Sigmoid colon (tissue), 7 donors: Measurements from ENCODE around the gene NOVA1. TPM values are rescaled to one million over a fixed set of nuclear protein-coding genes. Genes with fewer than 3 reads are reported as not detected.

Experiments
- DNase-seq: peaks from one replicate; pipeline ENCODE4 v3.0.0-alpha.2; 2019
- H3K27ac ChIP-seq, 4 donors: fragments of 200-600 bp; sonication (generic); one replicate each; pipeline ENCODE4 v1.5.1; 2016 to 2019; ENCODE audit warnings: mild to moderate bottlenecking in 1 of 4
- H3K27me3 ChIP-seq, 3 donors: fragments of 200-600 bp; sonication (generic); one replicate each; pipeline ENCODE4 v1.5.1; 2019; ENCODE audit warnings: mild to moderate bottlenecking in 1 of 3
- H3K36me3 ChIP-seq, 4 donors: fragments of 200-600 bp; sonication (generic); one replicate each; pipeline ENCODE4 v1.5.1; 2016 to 2019
- H3K4me1 ChIP-seq, 4 donors: fragments of 200-600 bp; sonication (generic); one replicate each; pipeline ENCODE4 v1.5.1; 2017 to 2019
- H3K4me3 ChIP-seq, 4 donors: fragments of 200-600 bp; sonication (generic); one replicate each; pipeline ENCODE4 v1.5.1; 2017 to 2019; ENCODE audit warnings: mild to moderate bottlenecking in 2 of 4, moderate library complexity in 1 of 4
- H3K9me3 ChIP-seq, 4 donors: fragments of 200-600 bp in 3 of 4; sonication (generic) in 3 of 4; one replicate each; pipeline versions ENCODE4 v1.5.1 to v1.6.1; 2013 to 2019
- EP300 ChIP-seq, 4 donors: sonication (generic); formaldehyde crosslinking; IDR thresholded peaks; one replicate each; pipeline ENCODE4 v1.6.1; 2017; ENCODE audit warnings: antibody characterized with exemption in 4 of 4
- POLR2A ChIP-seq, 2 donors: fragments of 450-650 bp; IDR thresholded peaks; one replicate each; pipeline ENCODE4 v1.6.1; 2016; ENCODE audit warnings: antibody characterized with exemption in 2 of 2, mild to moderate bottlenecking in 2 of 2, moderate library complexity in 2 of 2
- POLR2AphosphoS5 ChIP-seq, 4 donors: sonication (generic); formaldehyde crosslinking; IDR thresholded peaks; one replicate each; pipeline ENCODE4 v1.6.1; 2017; ENCODE audit warnings: antibody characterized with exemption in 4 of 4
- WGBS, 2 donors: extraction: QIAGEN DNeasy Blood & Tissue Kit; methylation state at CpG; one replicate each; pipeline ENCODE4 v1.1.7; 2013; 5-methylcytosine and 5-hydroxymethylcytosine counted together
- intact Hi-C: fragments of 100-400 bp; cut with DNase I; formaldehyde crosslinking; loops from one replicate; pipeline ENCODE4 v1.15.1; 2023
- polyA plus RNA-seq, 3 donors: library from polyadenylated mRNA; stranded (reverse); fragments of 200-250 nt; gene quantifications; one replicate each; pipeline ENCODE4 v1.2.3, GENCODE V29; 2013
- total RNA-seq, 4 donors: library from RNA; depleted of rRNA; stranded (reverse); fragments of >200 nt; gene quantifications; one replicate each; pipeline ENCODE4 v1.1.0, GENCODE V29; 2016
- TF ChIP-seq, protein P1 (sequence below), 4 experiments: fragments of 450-650 bp in 3 of 4; fragments of 200-600 bp in 1 of 4; IDR thresholded peaks; one replicate each; pipeline ENCODE4 v1.5.1; 2016 to 2019; ENCODE audit warnings: antibody characterized with exemption in 4 of 4, mild to moderate bottlenecking in 3 of 4, moderate library complexity in 2 of 4
- donor health status: healthy with polysubstance abuse.
- donor health status: Bipolar disorder and iron deficiency.
- donor health status: healthy.

NOVA1 gene
- total and polyA plus RNA-seq, 7 donors: 0.69 to 32.4 (median 8.7) TPM

DNA sequence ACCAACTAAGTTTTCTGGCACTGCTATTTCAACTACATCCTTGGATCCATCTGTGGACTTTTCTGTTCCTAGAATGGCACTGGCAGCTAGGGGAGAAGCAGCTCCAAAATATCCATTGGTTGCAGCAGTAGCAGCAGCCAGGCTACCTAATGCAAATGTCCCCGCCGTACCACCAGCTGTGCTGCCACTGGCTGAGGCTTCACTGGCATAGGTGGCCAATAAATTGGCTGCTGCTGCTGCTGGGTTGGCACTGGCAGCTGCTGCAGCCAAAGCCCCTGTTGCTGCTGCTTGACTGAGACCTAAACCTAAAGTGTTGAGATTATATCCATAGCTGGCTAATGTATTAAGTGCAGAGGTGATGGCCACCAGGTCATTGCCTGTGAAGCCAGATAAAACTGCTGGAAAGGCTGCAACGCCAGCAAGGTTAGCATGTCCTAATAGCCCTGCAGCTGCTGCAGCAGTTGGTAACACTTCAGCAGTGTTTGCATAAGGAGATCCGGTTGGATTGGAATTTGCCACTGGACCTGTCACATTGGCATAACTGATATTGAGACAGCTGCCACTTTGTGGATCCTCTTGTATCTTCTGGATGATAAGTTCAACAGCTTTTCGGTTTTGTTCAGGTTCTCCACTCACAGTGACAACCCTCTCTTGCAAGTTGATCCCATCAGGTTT, 149.5 kb downstream of the NOVA1 start:
- no peaks in the 10 kb centered on the region for H3K27me3 ChIP-seq
- no peak for DNase-seq
- H3K27ac ChIP-seq: no peak overlapping the region
- intact Hi-C loops: no loop called here
- H3K4me3 ChIP-seq: no peak overlapping the region
- H3K4me1 ChIP-seq: no peaks in the 10 kb centered on the region
- H3K36me3 ChIP-seq: no peaks in the 10 kb centered on the region
- H3K9me3 ChIP-seq: no peaks in the 10 kb centered on the region
- TF ChIP-seq, protein P1, sequence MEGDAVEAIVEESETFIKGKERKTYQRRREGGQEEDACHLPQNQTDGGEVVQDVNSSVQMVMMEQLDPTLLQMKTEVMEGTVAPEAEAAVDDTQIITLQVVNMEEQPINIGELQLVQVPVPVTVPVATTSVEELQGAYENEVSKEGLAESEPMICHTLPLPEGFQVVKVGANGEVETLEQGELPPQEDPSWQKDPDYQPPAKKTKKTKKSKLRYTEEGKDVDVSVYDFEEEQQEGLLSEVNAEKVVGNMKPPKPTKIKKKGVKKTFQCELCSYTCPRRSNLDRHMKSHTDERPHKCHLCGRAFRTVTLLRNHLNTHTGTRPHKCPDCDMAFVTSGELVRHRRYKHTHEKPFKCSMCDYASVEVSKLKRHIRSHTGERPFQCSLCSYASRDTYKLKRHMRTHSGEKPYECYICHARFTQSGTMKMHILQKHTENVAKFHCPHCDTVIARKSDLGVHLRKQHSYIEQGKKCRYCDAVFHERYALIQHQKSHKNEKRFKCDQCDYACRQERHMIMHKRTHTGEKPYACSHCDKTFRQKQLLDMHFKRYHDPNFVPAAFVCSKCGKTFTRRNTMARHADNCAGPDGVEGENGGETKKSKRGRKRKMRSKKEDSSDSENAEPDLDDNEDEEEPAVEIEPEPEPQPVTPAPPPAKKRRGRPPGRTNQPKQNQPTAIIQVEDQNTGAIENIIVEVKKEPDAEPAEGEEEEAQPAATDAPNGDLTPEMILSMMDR (IDR thresholded peaks at IDR 0.05): no peak
- no peak for TF ChIP-seq POLR2AphosphoS5 (IDR thresholded peaks at IDR 0.05)
- no peak for TF ChIP-seq POLR2A (IDR thresholded peaks at IDR 0.05)
- no peak for TF ChIP-seq EP300 (IDR thresholded peaks at IDR 0.05)
- 67 to 76% methylated on average over 5 of the region's 5 CpGs for WGBS, 2 donors

DNA sequence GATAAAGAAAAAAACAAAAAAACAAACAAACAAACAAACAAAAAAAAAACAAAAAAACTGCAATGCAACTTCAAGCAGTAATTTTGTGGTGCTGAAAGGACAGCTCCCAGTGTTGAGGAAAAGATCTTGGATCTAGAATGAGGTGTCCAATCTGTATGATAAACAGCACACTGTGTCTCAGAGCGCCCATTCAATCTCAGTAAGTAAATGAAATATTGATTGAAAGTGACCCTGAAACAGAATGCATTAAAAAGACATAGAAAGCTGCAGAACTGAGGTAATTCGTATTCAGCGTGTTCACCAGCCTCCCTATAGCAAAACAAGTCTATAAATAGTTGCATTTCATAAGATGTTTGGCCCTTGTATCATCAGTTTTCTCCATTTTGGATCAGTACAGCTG, 153.0 kb downstream of the NOVA1 start:
- WGBS, 2 donors: 68 to 76% methylated on average over 3 of the region's 3 CpGs
- intact Hi-C loops: no loop called here
- no peak overlapping the region for H3K4me3 ChIP-seq

DNA sequence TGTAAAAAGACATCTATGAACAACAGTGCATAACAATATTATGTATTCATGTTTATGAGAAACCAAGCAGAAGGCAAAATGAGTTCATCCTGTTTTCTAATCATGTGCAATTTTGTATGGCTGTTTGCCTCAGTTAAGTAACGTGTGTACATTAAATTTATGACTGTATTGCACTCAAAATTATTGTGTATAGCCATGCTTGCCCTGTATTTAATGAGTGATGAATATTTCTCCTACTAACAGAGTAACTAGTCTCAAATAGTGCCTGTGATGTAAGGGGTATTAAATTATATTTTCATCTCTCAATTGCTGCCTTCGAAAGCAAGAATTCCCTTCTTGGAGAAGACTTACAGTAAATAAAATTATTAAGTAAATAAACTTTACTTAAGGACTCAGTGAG, 154.2 kb downstream of the NOVA1 start:
- intact Hi-C loops: no loop called here
- 78 to 81% methylated on average over 2 of the region's 2 CpGs for WGBS, 2 donors
- TF ChIP-seq, protein P1 (IDR thresholded peaks at IDR 0.05): no peak
- TF ChIP-seq POLR2AphosphoS5 (IDR thresholded peaks at IDR 0.05) (no peak), POLR2A (IDR thresholded peaks at IDR 0.05) (no peak), EP300 (IDR thresholded peaks at IDR 0.05) (no peak)
- H3K4me1 ChIP-seq: no peaks in the 10 kb centered on the region
- DNase-seq: no peak
- H3K9me3 ChIP-seq: no peaks in the 10 kb centered on the region
- no peak overlapping the region for H3K4me3 ChIP-seq
- no peaks in the 10 kb centered on the region for H3K36me3 ChIP-seq
- no peak overlapping the region for H3K27ac ChIP-seq
- H3K27me3 ChIP-seq: no peaks in the 10 kb centered on the region

More for the DNA sequence above, 153.0 kb downstream of the NOVA1 start:
- DNase-seq: no peak
- H3K27ac ChIP-seq: no peak overlapping the region
- no peaks in the 10 kb centered on the region for H3K9me3 ChIP-seq
- no peaks in the 10 kb centered on the region for H3K27me3 ChIP-seq
- H3K4me1 ChIP-seq: no peaks in the 10 kb centered on the region
- TF ChIP-seq EP300 (IDR thresholded peaks at IDR 0.05): no peak
- no peak for TF ChIP-seq POLR2A (IDR thresholded peaks at IDR 0.05)
- TF ChIP-seq, protein P1 (IDR thresholded peaks at IDR 0.05): no peak
- no peak for TF ChIP-seq POLR2AphosphoS5 (IDR thresholded peaks at IDR 0.05)
- no peaks in the 10 kb centered on the region for H3K36me3 ChIP-seq

DNA sequence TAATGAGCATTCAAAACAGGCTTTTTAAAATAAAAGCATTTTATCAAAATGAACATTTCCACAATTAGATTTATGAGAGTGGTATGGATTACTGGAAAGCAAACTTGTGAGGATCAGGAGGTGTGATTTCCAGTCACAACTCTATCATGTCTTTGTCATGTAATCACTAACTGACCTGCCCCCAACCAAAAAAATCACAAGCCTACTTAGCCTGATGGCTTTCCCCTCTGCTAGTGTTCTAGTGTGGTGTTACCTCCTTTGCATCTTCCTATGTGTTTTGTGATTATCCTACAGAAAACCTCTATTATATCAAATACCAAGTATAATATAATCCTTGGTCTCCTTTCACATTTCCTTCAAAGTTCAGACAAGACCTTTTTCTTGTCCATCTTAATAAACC, 168.6 kb downstream of the NOVA1 start:
- no peaks in the 10 kb centered on the region for H3K4me1 ChIP-seq
- H3K4me3 ChIP-seq: no peak overlapping the region
- TF ChIP-seq, protein P1 (IDR thresholded peaks at IDR 0.05): no peak
- no peak for TF ChIP-seq EP300 (IDR thresholded peaks at IDR 0.05)
- no peak for TF ChIP-seq POLR2AphosphoS5 (IDR thresholded peaks at IDR 0.05)
- no peak for TF ChIP-seq POLR2A (IDR thresholded peaks at IDR 0.05)
- no peak overlapping the region for H3K27ac ChIP-seq
- no peaks in the 10 kb centered on the region for H3K9me3 ChIP-seq
- no peaks in the 10 kb centered on the region for H3K27me3 ChIP-seq
- DNase-seq: no peak
- intact Hi-C loops: no loop called here
- H3K36me3 ChIP-seq: no peaks in the 10 kb centered on the region

DNA sequence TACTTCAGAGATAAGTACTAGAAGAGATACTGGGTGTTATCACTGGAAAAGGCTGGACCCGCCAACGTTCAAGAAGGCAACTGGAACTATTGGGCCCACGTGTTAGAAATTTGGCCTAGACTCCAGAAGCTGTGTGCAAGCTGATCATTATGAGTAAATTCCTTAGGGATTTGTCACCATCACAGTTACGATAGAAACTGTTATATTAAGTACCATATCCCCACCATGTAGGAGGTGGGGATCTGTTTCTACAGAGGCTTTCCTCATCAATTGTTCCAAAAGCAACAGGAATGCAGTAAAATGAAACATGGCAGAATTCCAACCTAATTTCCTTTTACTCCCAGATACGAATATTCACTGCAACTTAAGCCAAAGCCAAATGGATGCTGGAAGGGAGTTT, 170.7 kb downstream of the NOVA1 start:
- intact Hi-C loops: no loop called here
- no peak overlapping the region for H3K27ac ChIP-seq
- H3K4me3 ChIP-seq: no peak overlapping the region
- no peaks in the 10 kb centered on the region for H3K9me3 ChIP-seq
- no peak for DNase-seq
- no peaks in the 10 kb centered on the region for H3K4me1 ChIP-seq
- no peaks in the 10 kb centered on the region for H3K36me3 ChIP-seq
- no peaks in the 10 kb centered on the region for H3K27me3 ChIP-seq
- no peak for TF ChIP-seq EP300 (IDR thresholded peaks at IDR 0.05)
- TF ChIP-seq POLR2AphosphoS5 (IDR thresholded peaks at IDR 0.05): no peak
- no peak for TF ChIP-seq POLR2A (IDR thresholded peaks at IDR 0.05)
- TF ChIP-seq, protein P1 (IDR thresholded peaks at IDR 0.05): no peak
- 77 to 78% methylated on average over 5 of the region's 5 CpGs for WGBS, 2 donors
